Stimulated activated CD4-positive, alpha-beta T cell treated with anti-CD3 and anti-CD28 coated beads, Interleukin-1b, Interleukin-23, amount 100 ng/mL, for 24 hours (primary cell): ENCODE results near the gene TGM6.
"Not testable (repeated sequence)": the region's sequence is repeated elsewhere in the genome, so short reads cannot be mapped to it uniquely, and the experiment has no call there.

ENCODE experiments used
- DNase-seq, 4 experiments: peaks; one replicate each; pipeline ENCODE4 v3.0.0-alpha.2; 2020; ENCODE audit warnings: low read depth in 4 of 4, low spot score in 1 of 4

TGM6 gene

GRCh38 chr20:2397595-2398145, 17.0 kb downstream of the TGM6 start:
- no peak for DNase-seq

GRCh38 chr20:2398449-2398848, 17.7 kb downstream of the TGM6 start:
- no peak for DNase-seq

- DNase-seq, result no peak
Measured at GRCh38 chr20:2399390-2399789, 18.7 kb downstream of the TGM6 start.

GRCh38 chr20:2400290-2400689, 19.6 kb downstream of the TGM6 start:
- DNase-seq, result no peak

GRCh38 chr20:2401527-2401926, 20.8 kb downstream of the TGM6 start:
- DNase-seq, result no peak

GRCh38 chr20:2402271-2402980, 21.7 kb downstream of the TGM6 start:
- no peak for DNase-seq

- no peak for DNase-seq
Measured at GRCh38 chr20:2403291-2404052, 22.8 kb downstream of the TGM6 start.

- no peak for DNase-seq
Measured at GRCh38 chr20:2405693-2406065, 25.0 kb downstream of the TGM6 start.

- DNase-seq, result not testable (repeated sequence)
Measured at GRCh38 chr20:2407355-2407754, 26.7 kb downstream of the TGM6 start.

- no peak for DNase-seq
Measured at GRCh38 chr20:2408111-2408510, 27.4 kb downstream of the TGM6 start.

GRCh38 chr20:2416541-2417212, 36.0 kb downstream of the TGM6 start:
- no peak for DNase-seq

- DNase-seq, result no peak
Measured at GRCh38 chr20:2417213-2417541, 36.5 kb downstream of the TGM6 start.

- DNase-seq, result no peak
Measured at GRCh38 chr20:2418388-2418787, 37.7 kb downstream of the TGM6 start.

GRCh38 chr20:2420510-2420909, 39.8 kb downstream of the TGM6 start:
- no peak for DNase-seq

GRCh38 chr20:2421247-2421646, 40.5 kb downstream of the TGM6 start:
- no peak for DNase-seq

- no peak for DNase-seq
Measured at GRCh38 chr20:2429051-2429450, 48.4 kb downstream of the TGM6 start.

GRCh38 chr20:2430538-2430937, 49.8 kb downstream of the TGM6 start:
- no peak for DNase-seq

GRCh38 chr20:2431185-2431584, 50.5 kb downstream of the TGM6 start:
- no peak for DNase-seq

GRCh38 chr20:2446845-2447244, 66.1 kb downstream of the TGM6 start:
- DNase-seq, result no peak

- DNase-seq, result no peak
Measured at GRCh38 chr20:2449386-2449785, 68.7 kb downstream of the TGM6 start.

GRCh38 chr20:2451422-2451821, 70.7 kb downstream of the TGM6 start:
- DNase-seq, result no peak
